Measurements from ENCODE around the gene COL6A2. TPM values are rescaled to one million over a fixed set of nuclear protein-coding genes. Genes with fewer than 3 reads are reported as not detected.

COL6A2 gene
- total and polyA plus RNA-seq, 2 of the 13 experiments (the other 11 are each of a cell fraction or from before 2014, with no cell fraction given): 0.07 to 0.41 TPM

DNA sequence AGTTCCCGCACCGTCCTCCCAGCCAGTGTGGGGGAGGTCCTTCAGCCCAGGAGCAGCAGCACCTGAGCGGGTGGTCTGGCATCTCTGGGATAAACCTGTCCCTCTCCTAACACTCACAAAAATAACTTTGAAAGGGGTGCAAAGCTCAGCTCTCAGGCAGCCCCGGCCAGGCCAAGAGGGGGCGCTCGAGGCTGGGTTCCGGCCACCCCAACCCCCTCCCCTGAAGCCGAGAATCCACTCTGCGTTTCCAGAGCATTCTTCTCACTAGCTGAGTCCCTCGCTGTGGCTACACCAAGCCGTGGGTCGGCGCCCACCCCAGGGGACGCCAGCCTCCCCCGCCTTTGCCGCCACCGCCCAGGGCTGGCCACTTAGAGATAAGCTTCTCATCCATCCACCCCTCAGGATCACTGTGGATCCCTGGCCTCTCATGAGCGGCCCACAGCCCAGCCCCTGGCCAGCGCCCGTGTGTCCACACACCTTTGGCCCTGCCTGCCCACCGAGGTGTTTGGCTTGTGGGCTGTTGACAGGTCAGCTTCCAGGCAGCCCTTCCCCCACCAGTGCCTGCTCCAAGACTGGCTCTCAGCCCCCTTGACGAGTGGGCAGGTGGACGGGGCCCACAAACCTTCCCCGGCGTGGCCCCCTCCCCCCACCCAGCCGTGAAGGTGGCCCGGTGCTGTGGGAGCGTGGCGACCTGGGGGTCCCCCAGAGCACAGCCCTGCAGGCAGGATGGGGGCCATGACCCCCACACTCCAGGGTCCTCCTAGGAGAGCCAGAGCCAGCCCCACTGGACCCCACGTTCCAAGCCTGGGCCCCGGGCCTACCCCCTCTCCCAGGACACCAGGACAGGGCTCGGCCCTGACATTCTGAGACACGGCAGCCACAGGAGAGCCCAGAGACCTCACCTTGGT lies 55.6 kb downstream of the COL6A2 start (continued):
- TF ChIP-seq, protein P1, sequence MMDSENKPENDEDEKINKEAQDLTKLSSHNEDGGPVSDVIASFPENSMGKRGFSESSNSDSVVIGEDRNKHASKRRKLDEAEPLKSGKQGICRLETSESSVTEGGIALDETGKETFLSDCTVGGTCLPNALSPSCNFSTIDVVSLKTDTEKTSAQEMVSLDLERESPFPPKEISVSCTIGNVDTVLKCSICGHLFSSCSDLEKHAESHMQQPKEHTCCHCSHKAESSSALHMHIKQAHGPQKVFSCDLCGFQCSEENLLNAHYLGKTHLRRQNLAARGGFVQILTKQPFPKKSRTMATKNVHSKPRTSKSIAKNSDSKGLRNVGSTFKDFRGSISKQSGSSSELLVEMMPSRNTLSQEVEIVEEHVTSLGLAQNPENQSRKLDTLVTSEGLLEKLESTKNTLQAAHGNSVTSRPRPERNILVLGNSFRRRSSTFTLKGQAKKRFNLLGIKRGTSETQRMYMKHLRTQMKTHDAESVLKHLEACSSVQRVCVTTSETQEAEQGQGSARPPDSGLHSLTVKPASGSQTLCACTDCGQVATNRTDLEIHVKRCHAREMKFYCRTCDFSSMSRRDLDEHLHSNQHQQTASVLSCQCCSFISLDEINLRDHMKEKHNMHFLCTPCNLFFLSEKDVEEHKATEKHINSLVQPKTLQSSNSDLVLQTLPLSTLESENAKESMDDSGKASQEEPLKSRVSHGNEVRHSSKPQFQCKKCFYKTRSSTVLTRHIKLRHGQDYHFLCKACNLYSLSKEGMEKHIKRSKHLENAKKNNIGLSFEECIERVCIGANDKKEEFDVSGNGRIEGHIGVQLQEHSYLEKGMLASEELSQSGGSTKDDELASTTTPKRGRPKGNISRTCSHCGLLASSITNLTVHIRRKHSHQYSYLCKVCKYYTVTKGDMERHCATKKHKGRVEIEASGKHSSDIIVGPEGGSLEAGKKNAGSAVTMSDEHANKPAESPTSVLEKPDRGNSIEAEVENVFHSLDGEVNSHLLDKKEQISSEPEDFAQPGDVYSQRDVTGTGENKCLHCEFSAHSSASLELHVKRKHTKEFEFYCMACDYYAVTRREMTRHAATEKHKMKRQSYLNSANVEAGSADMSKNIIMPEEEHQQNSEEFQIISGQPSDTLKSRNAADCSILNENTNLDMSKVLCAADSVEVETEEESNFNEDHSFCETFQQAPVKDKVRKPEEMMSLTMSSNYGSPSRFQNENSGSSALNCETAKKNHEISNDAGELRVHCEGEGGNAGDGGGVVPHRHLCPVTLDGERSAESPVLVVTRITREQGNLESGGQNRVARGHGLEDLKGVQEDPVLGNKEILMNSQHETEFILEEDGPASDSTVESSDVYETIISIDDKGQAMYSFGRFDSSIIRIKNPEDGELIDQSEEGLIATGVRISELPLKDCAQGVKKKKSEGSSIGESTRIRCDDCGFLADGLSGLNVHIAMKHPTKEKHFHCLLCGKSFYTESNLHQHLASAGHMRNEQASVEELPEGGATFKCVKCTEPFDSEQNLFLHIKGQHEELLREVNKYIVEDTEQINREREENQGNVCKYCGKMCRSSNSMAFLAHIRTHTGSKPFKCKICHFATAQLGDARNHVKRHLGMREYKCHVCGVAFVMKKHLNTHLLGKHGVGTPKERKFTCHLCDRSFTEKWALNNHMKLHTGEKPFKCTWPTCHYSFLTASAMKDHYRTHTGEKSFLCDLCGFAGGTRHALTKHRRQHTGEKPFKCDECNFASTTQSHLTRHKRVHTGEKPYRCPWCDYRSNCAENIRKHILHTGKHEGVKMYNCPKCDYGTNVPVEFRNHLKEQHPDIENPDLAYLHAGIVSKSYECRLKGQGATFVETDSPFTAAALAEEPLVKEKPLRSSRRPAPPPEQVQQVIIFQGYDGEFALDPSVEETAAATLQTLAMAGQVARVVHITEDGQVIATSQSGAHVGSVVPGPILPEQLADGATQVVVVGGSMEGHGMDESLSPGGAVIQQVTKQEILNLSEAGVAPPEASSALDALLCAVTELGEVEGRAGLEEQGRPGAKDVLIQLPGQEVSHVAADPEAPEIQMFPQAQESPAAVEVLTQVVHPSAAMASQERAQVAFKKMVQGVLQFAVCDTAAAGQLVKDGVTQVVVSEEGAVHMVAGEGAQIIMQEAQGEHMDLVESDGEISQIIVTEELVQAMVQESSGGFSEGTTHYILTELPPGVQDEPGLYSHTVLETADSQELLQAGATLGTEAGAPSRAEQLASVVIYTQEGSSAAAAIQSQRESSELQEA (CRISPR knock-in tag; IDR thresholded peaks at IDR 0.05; ENCODE audit: not compliant biosample characterization): no peak
- TF ChIP-seq JDP2 (CRISPR knock-in tag; IDR thresholded peaks at IDR 0.05; ENCODE audit: borderline replicate concordance) (no peak), RFX5 (IDR thresholded peaks at IDR 0.05; ENCODE audit: low read depth, low read length) (no peak), ZNF616 (CRISPR knock-in tag; IDR thresholded peaks at IDR 0.05; ENCODE audit: low read depth) (no peak), ZNF567 (CRISPR knock-in tag; IDR thresholded peaks at IDR 0.05; ENCODE audit: borderline replicate concordance) (no peak), NFE2 (CRISPR knock-in tag; IDR thresholded peaks at IDR 0.05) (no peak), BORCS8-MEF2B (CRISPR knock-in tag; IDR thresholded peaks at IDR 0.05) (peak; percentile 70; the same call in 1 of the 2 replicates), KLF15 (CRISPR knock-in tag; IDR thresholded peaks at IDR 0.05; ENCODE audit: borderline replicate concordance) (no peak), RCOR2 (CRISPR knock-in tag; IDR thresholded peaks at IDR 0.05) (0 out of 2 replicates have a peak, but pooled peaks have one; percentile 36), ZNF619 (CRISPR knock-in tag; IDR thresholded peaks at IDR 0.05) (no peak), ZFY (CRISPR knock-in tag; IDR thresholded peaks at IDR 0.05) (peak; percentile 61; the same call in 1 of the 2 replicates), ARHGAP35 (CRISPR knock-in tag; IDR thresholded peaks at IDR 0.05; ENCODE audit: borderline replicate concordance) (no peak), NFE2L2 (IDR thresholded peaks at IDR 0.05; ENCODE audit: low read length) (no peak), CHCHD3 (CRISPR knock-in tag; IDR thresholded peaks at IDR 0.05) (no peak)
- TF ChIP-seq, protein P2, sequence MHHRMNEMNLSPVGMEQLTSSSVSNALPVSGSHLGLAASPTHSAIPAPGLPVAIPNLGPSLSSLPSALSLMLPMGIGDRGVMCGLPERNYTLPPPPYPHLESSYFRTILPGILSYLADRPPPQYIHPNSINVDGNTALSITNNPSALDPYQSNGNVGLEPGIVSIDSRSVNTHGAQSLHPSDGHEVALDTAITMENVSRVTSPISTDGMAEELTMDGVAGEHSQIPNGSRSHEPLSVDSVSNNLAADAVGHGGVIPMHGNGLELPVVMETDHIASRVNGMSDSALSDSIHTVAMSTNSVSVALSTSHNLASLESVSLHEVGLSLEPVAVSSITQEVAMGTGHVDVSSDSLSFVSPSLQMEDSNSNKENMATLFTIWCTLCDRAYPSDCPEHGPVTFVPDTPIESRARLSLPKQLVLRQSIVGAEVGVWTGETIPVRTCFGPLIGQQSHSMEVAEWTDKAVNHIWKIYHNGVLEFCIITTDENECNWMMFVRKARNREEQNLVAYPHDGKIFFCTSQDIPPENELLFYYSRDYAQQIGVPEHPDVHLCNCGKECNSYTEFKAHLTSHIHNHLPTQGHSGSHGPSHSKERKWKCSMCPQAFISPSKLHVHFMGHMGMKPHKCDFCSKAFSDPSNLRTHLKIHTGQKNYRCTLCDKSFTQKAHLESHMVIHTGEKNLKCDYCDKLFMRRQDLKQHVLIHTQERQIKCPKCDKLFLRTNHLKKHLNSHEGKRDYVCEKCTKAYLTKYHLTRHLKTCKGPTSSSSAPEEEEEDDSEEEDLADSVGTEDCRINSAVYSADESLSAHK (CRISPR knock-in tag; IDR thresholded peaks at IDR 0.05; ENCODE audit: borderline replicate concordance): no peak
- TF ChIP-seq, protein P3, sequence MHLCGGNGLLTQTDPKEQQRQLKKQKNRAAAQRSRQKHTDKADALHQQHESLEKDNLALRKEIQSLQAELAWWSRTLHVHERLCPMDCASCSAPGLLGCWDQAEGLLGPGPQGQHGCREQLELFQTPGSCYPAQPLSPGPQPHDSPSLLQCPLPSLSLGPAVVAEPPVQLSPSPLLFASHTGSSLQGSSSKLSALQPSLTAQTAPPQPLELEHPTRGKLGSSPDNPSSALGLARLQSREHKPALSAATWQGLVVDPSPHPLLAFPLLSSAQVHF (CRISPR knock-in tag; IDR thresholded peaks at IDR 0.05): no peak
